GM23338 (cell line): ENCODE data around the gene LYVE1. TPM values are rescaled to one million over a fixed set of nuclear protein-coding genes. Genes with fewer than 3 reads are reported as not detected.

Experiments used
- ATAC-seq: fragments of 200-7000 bp; cut with Tn5 transposase; 3 replicates; pipeline ENCODE4 v1.9.1; 2020
- DNase-seq: peaks from one replicate; pipeline ENCODE4 v3.0.0-alpha.2; 2015; ENCODE audit warnings: low spot score
- H2AFZ ChIP-seq: fragments of 200-600 bp; sonication (generic); 2 replicates; pipeline ENCODE4 v1.8.0; 2016; ENCODE audit warnings: antibody characterized with exemption, mild to moderate bottlenecking, moderate library complexity
- H3F3A ChIP-seq: fragments of 200-600 bp; sonication (generic); replicated peaks from 2 replicates; pipeline ENCODE4 v1.8.0; 2017; ENCODE audit warnings: antibody characterized with exemption, mixed run types, low read depth
- H3K27ac ChIP-seq: fragments of 200-600 bp; sonication (generic); 2 replicates; pipeline ENCODE4 v1.6.1; 2016; ENCODE audit warnings: low read depth
- H3K27me3 ChIP-seq: fragments of 200-600 bp; sonication (generic); 2 replicates; pipeline ENCODE4 v1.8.0; 2016; ENCODE audit warnings: mild to moderate bottlenecking, mixed run types, moderate library complexity; ENCODE audit not compliant: insufficient read depth
- H3K36me3 ChIP-seq: fragments of 200-600 bp; sonication (generic); 2 replicates; pipeline ENCODE4 v1.8.0; 2016; ENCODE audit warnings: mild to moderate bottlenecking; ENCODE audit not compliant: insufficient read depth
- H3K4me1 ChIP-seq: fragments of 200-600 bp; sonication (generic); 2 replicates; pipeline ENCODE4 v1.8.0; 2016; ENCODE audit warnings: mild to moderate bottlenecking, moderate library complexity; ENCODE audit not compliant: insufficient read depth
- H3K4me2 ChIP-seq: fragments of 200-600 bp; sonication (generic); 2 replicates; pipeline ENCODE4 v1.7.1; 2017; ENCODE audit warnings: mixed run types
- H3K4me3 ChIP-seq: fragments of 200-600 bp; sonication (generic); 2 replicates; pipeline ENCODE4 v1.6.1; 2016; ENCODE audit warnings: mixed run types
- H3K79me2 ChIP-seq: fragments of 200-600 bp; sonication (generic); replicated peaks from 2 replicates; pipeline ENCODE4 v1.8.0; 2017; ENCODE audit warnings: mild to moderate bottlenecking; ENCODE audit not compliant: insufficient read depth
- H3K9me2 ChIP-seq: fragments of 200-600 bp; sonication (generic); 2 replicates; pipeline ENCODE4 v1.8.0; 2017; ENCODE audit not compliant: insufficient read depth
- H4K20me1 ChIP-seq: fragments of 200-600 bp; sonication (generic); replicated peaks from 2 replicates; pipeline ENCODE4 v1.8.0; 2017; ENCODE audit warnings: mild to moderate bottlenecking; ENCODE audit not compliant: insufficient read depth
- H3K27ac Mint-ChIP-seq: 2 replicates; pipeline ENCODE4 v1.8.0; 2020; ENCODE audit warnings: inconsistent platforms, mild to moderate bottlenecking, moderate library complexity, mixed read lengths
- H3K27me3 Mint-ChIP-seq: 3 replicates; pipeline ENCODE4 v1.8.0; 2022; ENCODE audit warnings: low read depth, mild to moderate bottlenecking, moderate library complexity, mixed read lengths, inconsistent platforms; ENCODE audit not compliant: insufficient read depth, poor library complexity
- H3K36me3 Mint-ChIP-seq: 3 replicates; pipeline ENCODE4 v1.8.0; 2021; ENCODE audit warnings: low read depth, mild to moderate bottlenecking, inconsistent platforms, moderate library complexity, mixed read lengths
- H3K4me1 Mint-ChIP-seq: 3 replicates; pipeline ENCODE4 v1.8.0; 2020; ENCODE audit warnings: mild to moderate bottlenecking, inconsistent platforms, mixed read lengths
- H3K4me3 Mint-ChIP-seq: 3 replicates; pipeline ENCODE4 v1.8.0; 2021; ENCODE audit warnings: moderate library complexity, mild to moderate bottlenecking, inconsistent platforms, mixed read lengths
- H3K9me3 Mint-ChIP-seq: 3 replicates; pipeline ENCODE4 v1.8.0; 2020; ENCODE audit warnings: moderate library complexity, mild to moderate bottlenecking, inconsistent platforms, mixed read lengths
- CREB1 ChIP-seq: fragments of 250-450 bp; sonication (Bioruptor Pico); IDR thresholded peaks from 2 replicates; pipeline ENCODE4 v1.5.0; 2020; ENCODE audit warnings: low read depth, mild to moderate bottlenecking, moderate library complexity
- ETS1 ChIP-seq: IDR thresholded peaks from 2 replicates; pipeline ENCODE4 v1.6.1; 2016; ENCODE audit warnings: antibody characterized with exemption
- EZH2 ChIP-seq: fragments of 200-600 bp; sonication (generic); IDR thresholded peaks from one replicate; pipeline ENCODE4 v1.8.0; 2017; ENCODE audit warnings: antibody characterized with exemption, mild to moderate bottlenecking, low read depth; ENCODE audit not compliant: unreplicated experiment
- EZH2phosphoT487 ChIP-seq: fragments of 200-600 bp; sonication (generic); IDR thresholded peaks from one replicate; pipeline ENCODE4 v1.8.1; 2018; ENCODE audit warnings: antibody characterized with exemption; ENCODE audit not compliant: unreplicated experiment
- JUNB ChIP-seq: IDR thresholded peaks from one replicate; pipeline ENCODE4 v1.6.1; 2016; ENCODE audit warnings: antibody characterized with exemption; ENCODE audit not compliant: unreplicated experiment
- NANOG ChIP-seq: IDR thresholded peaks from 2 replicates; pipeline ENCODE4 v1.6.1; 2016; ENCODE audit warnings: antibody characterized with exemption, borderline replicate concordance
- POLR2AphosphoS5 ChIP-seq: IDR thresholded peaks from 2 replicates; pipeline ENCODE4 v1.6.1; 2016; ENCODE audit warnings: antibody characterized with exemption, low read depth
- STAT1 ChIP-seq: IDR thresholded peaks from one replicate; pipeline ENCODE4 v1.6.1; 2016; ENCODE audit warnings: antibody characterized with exemption; ENCODE audit not compliant: unreplicated experiment
- ZNF114 ChIP-seq: fragments of 250-450 bp; sonication (Bioruptor Pico); IDR thresholded peaks from 2 replicates; pipeline ENCODE4 v1.5.0; 2020; ENCODE audit warnings: mild to moderate bottlenecking, moderate library complexity
- ZNF331 ChIP-seq: fragments of 250-450 bp; sonication (Bioruptor Pico); IDR thresholded peaks from 2 replicates; pipeline ENCODE4 v1.5.0; 2020; ENCODE audit warnings: low read depth, mild to moderate bottlenecking, moderate library complexity
- ZNF462 ChIP-seq: fragments of 250-450 bp; sonication (Bioruptor Pico); IDR thresholded peaks from 2 replicates; pipeline ENCODE4 v1.5.0; 2020; ENCODE audit warnings: mild to moderate bottlenecking, moderate library complexity
- polyA plus RNA-seq: library from polyadenylated mRNA; unstranded; fragments of >200 nt; fragmentation: Nextera tagmentation; extraction: Ambion mirVana; gene quantifications from 2 replicates; pipeline ENCODE4 v1.2.1, GENCODE V29; 2016
- total RNA-seq: library from RNA; depleted of rRNA; stranded (reverse); fragments of >200 nt; shearing (Covaris generic); gene quantifications from 2 replicates; pipeline ENCODE4 v1.2.3, GENCODE V29; 2014
- TF ChIP-seq, protein P1 (sequence below), 2 experiments: fragments of 200-600 bp in 1 of 2; sonication (generic) in 1 of 2; conservative IDR thresholded peaks; 2 replicates each; pipeline versions ENCODE4 v1.5.1 to v1.6.1; 2016 to 2017; ENCODE audit warnings: antibody characterized with exemption in 2 of 2, low read depth in 2 of 2, mild to moderate bottlenecking in 2 of 2, moderate library complexity in 1 of 2
- TF ChIP-seq, protein P2 (sequence below): IDR thresholded peaks from one replicate; pipeline ENCODE4 v1.6.1; 2018; ENCODE audit warnings: antibody characterized with exemption; ENCODE audit not compliant: unreplicated experiment

The LYVE1 gene
- total and polyA plus RNA-seq, 2 experiments from 2014 or later: 0.94 TPM; not detected in 1

GRCh38 chr11:10564030-10564429 is 4.4 kb downstream of the LYVE1 start:
- Histone ChIP-seq H3K9me2 (peaks cover 8% of the 10 kb centered on the region), H3K27me3 (no peaks in the 10 kb centered on the region), H2AFZ (peak overlapping the region; percentile 52; the same call in 1 of the 2 replicates), H4K20me1 (no peaks in the 10 kb centered on the region), H3K27ac (no peak overlapping the region), H3K4me2 (no peak overlapping the region), H3K4me3 (no peak overlapping the region), H3F3A (no peaks in the 10 kb centered on the region), H3K79me2 (no peaks in the 10 kb centered on the region), H3K36me3 (no peaks in the 10 kb centered on the region), H3K4me1 (peaks cover 8% of the 10 kb centered on the region)
- H3K27me3 Mint-ChIP-seq: no peaks in the 10 kb centered on the region
- peaks cover 4% of the 10 kb centered on the region for H3K4me1 Mint-ChIP-seq
- H3K27ac Mint-ChIP-seq: no peak overlapping the region
- no peak overlapping the region for H3K4me3 Mint-ChIP-seq
- no peak for DNase-seq
- ATAC-seq: no peak
- no peaks in the 10 kb centered on the region for H3K9me3 Mint-ChIP-seq
- no peaks in the 10 kb centered on the region for H3K36me3 Mint-ChIP-seq
- TF ChIP-seq JUNB: no peak
- no peak for TF ChIP-seq POLR2AphosphoS5
- TF ChIP-seq, protein P1, sequence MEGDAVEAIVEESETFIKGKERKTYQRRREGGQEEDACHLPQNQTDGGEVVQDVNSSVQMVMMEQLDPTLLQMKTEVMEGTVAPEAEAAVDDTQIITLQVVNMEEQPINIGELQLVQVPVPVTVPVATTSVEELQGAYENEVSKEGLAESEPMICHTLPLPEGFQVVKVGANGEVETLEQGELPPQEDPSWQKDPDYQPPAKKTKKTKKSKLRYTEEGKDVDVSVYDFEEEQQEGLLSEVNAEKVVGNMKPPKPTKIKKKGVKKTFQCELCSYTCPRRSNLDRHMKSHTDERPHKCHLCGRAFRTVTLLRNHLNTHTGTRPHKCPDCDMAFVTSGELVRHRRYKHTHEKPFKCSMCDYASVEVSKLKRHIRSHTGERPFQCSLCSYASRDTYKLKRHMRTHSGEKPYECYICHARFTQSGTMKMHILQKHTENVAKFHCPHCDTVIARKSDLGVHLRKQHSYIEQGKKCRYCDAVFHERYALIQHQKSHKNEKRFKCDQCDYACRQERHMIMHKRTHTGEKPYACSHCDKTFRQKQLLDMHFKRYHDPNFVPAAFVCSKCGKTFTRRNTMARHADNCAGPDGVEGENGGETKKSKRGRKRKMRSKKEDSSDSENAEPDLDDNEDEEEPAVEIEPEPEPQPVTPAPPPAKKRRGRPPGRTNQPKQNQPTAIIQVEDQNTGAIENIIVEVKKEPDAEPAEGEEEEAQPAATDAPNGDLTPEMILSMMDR (conservative IDR thresholded peaks at IDR 0.05; ENCODE audit: low read depth in 2 of 2): no peak
- no peak for TF ChIP-seq NANOG
- TF ChIP-seq ZNF114 (CRISPR knock-in tag): no peak
- no peak for TF ChIP-seq EZH2
- TF ChIP-seq ZNF331 (CRISPR knock-in tag): no peak
- TF ChIP-seq, protein P2, sequence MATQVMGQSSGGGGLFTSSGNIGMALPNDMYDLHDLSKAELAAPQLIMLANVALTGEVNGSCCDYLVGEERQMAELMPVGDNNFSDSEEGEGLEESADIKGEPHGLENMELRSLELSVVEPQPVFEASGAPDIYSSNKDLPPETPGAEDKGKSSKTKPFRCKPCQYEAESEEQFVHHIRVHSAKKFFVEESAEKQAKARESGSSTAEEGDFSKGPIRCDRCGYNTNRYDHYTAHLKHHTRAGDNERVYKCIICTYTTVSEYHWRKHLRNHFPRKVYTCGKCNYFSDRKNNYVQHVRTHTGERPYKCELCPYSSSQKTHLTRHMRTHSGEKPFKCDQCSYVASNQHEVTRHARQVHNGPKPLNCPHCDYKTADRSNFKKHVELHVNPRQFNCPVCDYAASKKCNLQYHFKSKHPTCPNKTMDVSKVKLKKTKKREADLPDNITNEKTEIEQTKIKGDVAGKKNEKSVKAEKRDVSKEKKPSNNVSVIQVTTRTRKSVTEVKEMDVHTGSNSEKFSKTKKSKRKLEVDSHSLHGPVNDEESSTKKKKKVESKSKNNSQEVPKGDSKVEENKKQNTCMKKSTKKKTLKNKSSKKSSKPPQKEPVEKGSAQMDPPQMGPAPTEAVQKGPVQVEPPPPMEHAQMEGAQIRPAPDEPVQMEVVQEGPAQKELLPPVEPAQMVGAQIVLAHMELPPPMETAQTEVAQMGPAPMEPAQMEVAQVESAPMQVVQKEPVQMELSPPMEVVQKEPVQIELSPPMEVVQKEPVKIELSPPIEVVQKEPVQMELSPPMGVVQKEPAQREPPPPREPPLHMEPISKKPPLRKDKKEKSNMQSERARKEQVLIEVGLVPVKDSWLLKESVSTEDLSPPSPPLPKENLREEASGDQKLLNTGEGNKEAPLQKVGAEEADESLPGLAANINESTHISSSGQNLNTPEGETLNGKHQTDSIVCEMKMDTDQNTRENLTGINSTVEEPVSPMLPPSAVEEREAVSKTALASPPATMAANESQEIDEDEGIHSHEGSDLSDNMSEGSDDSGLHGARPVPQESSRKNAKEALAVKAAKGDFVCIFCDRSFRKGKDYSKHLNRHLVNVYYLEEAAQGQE: no peak
- no peak for TF ChIP-seq EZH2phosphoT487
- no peak for TF ChIP-seq ZNF462 (CRISPR knock-in tag)
- TF ChIP-seq ETS1: no peak
- TF ChIP-seq CREB1 (CRISPR knock-in tag): no peak
- TF ChIP-seq STAT1: no peak
